Epithelial cell of esophagus (primary cell): Measurements from ENCODE around the gene MAPT.

Experiments used
- DNase-seq: peaks from one replicate; pipeline ENCODE4 v3.0.0; 2010; ENCODE audit warnings: low read depth
- H3K4me3 ChIP-seq: 2 replicates; pipeline ENCODE4 v1.5.1; 2011; ENCODE audit warnings: mild to moderate bottlenecking, low read length, control low read depth
- TF ChIP-seq, protein P1 (sequence below): IDR thresholded peaks from 2 replicates; pipeline ENCODE4 v1.5.1; 2011; ENCODE audit warnings: low read depth, mild to moderate bottlenecking, low read length, control low read depth, inconsistent platforms; ENCODE audit not compliant: insufficient read depth; ENCODE audit errors: missing control alignments

Gene MAPT

DNA sequence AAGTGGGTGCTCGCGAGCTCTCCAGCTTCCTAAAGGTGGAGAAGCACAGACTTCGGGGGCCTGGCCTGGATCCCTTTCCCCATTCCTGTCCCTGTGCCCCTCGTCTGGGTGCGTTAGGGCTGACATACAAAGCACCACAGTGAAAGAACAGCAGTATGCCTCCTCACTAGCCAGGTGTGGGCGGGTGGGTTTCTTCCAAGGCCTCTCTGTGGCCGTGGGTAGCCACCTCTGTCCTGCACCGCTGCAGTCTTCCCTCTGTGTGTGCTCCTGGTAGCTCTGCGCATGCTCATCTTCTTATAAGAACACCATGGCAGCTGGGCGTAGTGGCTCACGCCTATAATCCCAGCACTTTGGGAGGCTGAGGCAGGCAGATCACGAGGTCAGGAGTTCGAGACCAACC, 102.8 kb downstream of the MAPT start:
- no peak for DNase-seq
- no peak overlapping the region for H3K4me3 ChIP-seq
- TF ChIP-seq, protein P1, sequence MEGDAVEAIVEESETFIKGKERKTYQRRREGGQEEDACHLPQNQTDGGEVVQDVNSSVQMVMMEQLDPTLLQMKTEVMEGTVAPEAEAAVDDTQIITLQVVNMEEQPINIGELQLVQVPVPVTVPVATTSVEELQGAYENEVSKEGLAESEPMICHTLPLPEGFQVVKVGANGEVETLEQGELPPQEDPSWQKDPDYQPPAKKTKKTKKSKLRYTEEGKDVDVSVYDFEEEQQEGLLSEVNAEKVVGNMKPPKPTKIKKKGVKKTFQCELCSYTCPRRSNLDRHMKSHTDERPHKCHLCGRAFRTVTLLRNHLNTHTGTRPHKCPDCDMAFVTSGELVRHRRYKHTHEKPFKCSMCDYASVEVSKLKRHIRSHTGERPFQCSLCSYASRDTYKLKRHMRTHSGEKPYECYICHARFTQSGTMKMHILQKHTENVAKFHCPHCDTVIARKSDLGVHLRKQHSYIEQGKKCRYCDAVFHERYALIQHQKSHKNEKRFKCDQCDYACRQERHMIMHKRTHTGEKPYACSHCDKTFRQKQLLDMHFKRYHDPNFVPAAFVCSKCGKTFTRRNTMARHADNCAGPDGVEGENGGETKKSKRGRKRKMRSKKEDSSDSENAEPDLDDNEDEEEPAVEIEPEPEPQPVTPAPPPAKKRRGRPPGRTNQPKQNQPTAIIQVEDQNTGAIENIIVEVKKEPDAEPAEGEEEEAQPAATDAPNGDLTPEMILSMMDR, result no peak

DNA sequence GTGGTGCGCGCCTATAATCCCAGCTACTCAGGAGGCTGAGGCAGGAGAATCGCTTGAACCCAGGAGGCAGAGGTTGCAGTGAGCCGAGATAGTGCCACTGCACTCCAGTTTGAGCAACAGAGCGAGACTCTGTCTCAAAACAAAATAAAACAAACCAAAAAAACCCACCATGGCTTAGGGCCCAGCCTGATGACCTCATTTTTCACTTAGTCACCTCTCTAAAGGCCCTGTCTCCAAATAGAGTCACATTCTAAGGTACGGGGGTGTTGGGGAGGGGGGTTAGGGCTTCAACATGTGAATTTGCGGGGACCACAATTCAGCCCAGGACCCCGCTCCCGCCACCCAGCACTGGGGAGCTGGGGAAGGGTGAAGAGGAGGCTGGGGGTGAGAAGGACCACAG, 103.3 kb downstream of the MAPT start:
- TF ChIP-seq, protein P1, result no peak
- no peak for DNase-seq
- H3K4me3 ChIP-seq, result no peak overlapping the region

DNA sequence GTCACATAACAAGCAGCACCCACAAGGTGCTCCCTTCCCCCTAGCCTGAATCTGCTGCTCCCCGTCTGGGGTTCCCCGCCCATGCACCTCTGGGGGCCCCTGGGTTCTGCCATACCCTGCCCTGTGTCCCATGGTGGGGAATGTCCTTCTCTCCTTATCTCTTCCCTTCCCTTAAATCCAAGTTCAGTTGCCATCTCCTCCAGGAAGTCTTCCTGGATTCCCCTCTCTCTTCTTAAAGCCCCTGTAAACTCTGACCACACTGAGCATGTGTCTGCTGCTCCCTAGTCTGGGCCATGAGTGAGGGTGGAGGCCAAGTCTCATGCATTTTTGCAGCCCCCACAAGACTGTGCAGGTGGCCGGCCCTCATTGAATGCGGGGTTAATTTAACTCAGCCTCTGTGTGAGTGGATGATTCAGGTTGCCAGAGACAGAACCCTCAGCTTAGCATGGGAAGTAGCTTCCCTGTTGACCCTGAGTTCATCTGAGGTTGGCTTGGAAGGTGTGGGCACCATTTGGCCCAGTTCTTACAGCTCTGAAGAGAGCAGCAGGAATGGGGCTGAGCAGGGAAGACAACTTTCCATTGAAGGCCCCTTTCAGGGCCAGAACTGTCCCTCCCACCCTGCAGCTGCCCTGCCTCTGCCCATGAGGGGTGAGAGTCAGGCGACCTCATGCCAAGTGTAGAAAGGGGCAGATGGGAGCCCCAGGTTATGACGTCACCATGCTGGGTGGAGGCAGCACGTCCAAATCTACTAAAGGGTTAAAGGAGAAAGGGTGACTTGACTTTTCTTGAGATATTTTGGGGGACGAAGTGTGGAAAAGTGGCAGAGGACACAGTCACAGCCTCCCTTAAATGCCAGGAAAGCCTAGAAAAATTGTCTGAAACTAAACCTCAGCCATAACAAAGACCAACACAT, 104.9 kb downstream of the MAPT start, which contains the start of gene STH:
STH (plus strand) TSS at position 264 of the 913 bp plus-strand sequence; CDS start at position 294, 30 bp downstream.
- DNase-seq, result no peak
- TF ChIP-seq, protein P1, result no peak

DNA sequence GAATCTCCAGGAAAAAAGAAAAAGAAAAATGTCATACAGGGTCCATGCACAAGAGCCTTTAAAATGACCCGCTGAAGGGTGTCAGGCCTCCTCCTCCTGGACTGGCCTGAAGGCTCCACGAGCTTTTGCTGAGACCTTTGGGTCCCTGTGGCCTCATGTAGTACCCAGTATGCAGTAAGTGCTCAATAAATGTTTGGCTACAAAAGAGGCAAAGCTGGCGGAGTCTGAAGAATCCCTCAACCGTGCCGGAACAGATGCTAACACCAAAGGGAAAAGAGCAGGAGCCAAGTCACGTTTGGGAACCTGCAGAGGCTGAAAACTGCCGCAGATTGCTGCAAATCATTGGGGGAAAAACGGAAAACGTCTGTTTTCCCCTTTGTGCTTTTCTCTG, 105.5 kb downstream of the MAPT start:
- no peak for DNase-seq
- TF ChIP-seq, protein P1, result no peak
- no peak overlapping the region for H3K4me3 ChIP-seq

More for the DNA sequence above, 104.9 kb downstream of the MAPT start, which contains the start of gene STH:
- no peak within 1 kb of the TSS for H3K4me3 ChIP-seq

DNA sequence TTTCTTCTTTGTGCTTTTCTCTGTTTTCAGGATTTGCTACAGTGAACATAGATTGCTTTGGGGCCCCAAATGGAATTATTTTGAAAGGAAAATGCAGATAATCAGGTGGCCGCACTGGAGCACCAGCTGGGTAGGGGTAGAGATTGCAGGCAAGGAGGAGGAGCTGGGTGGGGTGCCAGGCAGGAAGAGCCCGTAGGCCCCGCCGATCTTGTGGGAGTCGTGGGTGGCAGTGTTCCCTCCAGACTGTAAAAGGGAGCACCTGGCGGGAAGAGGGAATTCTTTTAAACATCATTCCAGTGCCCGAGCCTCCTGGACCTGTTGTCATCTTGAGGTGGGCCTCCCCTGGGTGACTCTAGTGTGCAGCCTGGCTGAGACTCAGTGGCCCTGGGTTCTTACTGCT, 105.9 kb downstream of the MAPT start:
- DNase-seq, result no peak
- TF ChIP-seq, protein P1, result no peak

DNA sequence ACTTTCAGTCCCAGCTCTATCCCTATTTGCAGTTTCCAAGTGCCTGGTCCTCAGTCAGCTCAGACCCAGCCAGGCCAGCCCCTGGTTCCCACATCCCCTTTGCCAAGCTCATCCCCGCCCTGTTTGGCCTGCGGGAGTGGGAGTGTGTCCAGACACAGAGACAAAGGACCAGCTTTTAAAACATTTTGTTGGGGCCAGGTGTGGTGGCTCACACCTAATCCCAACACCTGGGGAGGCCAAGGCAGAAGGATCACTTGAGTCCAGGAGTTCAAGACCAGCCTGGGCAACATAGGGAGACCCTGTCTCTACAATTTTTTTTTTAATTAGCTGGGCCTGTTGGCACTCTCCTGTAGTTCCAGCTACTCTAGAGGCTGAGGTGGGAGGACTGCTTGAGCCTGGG, 106.4 kb downstream of the MAPT start:
- no peak for DNase-seq
- TF ChIP-seq, protein P1, result no peak
- no peak overlapping the region for H3K4me3 ChIP-seq

More for the DNA sequence above, 105.9 kb downstream of the MAPT start:
- no peak overlapping the region for H3K4me3 ChIP-seq
